Upper lobe of left lung (tissue), 6 donors: Measurements from ENCODE around the gene OR10AD1. TPM values are rescaled to one million over a fixed set of nuclear protein-coding genes. Genes with fewer than 3 reads are reported as not detected.

Experiments
- ATAC-seq, 2 donors: fragments of 200-7000 bp; cut with Tn5 transposase; one replicate each; pipeline ENCODE4 v1.9.1; 2022; ENCODE audit warnings: mild to moderate bottlenecking in 2 of 2, moderate library complexity in 2 of 2; ENCODE audit not compliant: low FRiP score in 2 of 2
- DNase-seq, 2 donors: peaks; one replicate each; pipeline ENCODE4 v3.0.0-alpha.2; 2019 to 2020
- H3K27ac ChIP-seq, 4 donors: fragments of 200-600 bp; sonication (generic); one replicate each; pipeline ENCODE4 v1.5.1; 2016 to 2019
- H3K27me3 ChIP-seq, 4 donors: fragments of 200-600 bp; sonication (generic); one replicate each; pipeline ENCODE4 v1.5.1; 2017 to 2019
- H3K36me3 ChIP-seq, 4 donors: fragments of 200-600 bp; sonication (generic); one replicate each; pipeline ENCODE4 v1.5.1; 2016 to 2019
- H3K4me1 ChIP-seq, 4 donors: fragments of 200-600 bp; sonication (generic); one replicate each; pipeline ENCODE4 v1.5.1; 2018 to 2019
- H3K4me3 ChIP-seq, 4 donors: fragments of 200-600 bp; sonication (generic); one replicate each; pipeline ENCODE4 v1.5.1; 2017 to 2019; ENCODE audit warnings: mild to moderate bottlenecking in 2 of 4, moderate library complexity in 1 of 4
- H3K9me3 ChIP-seq, 4 donors: fragments of 200-600 bp; sonication (generic); one replicate each; pipeline ENCODE4 v1.5.1; 2018 to 2019
- EP300 ChIP-seq, 4 donors: sonication (generic); formaldehyde crosslinking; IDR thresholded peaks; one replicate each; pipeline ENCODE4 v1.5.1; 2017; ENCODE audit warnings: antibody characterized with exemption in 4 of 4, control low read depth in 2 of 4
- POLR2A ChIP-seq, 4 donors: fragments of 450-650 bp; IDR thresholded peaks; one replicate each; pipeline ENCODE4 v1.5.1; 2016 to 2017; ENCODE audit warnings: antibody characterized with exemption in 4 of 4, mild to moderate bottlenecking in 2 of 4
- POLR2AphosphoS5 ChIP-seq, 2 donors: sonication (generic); formaldehyde crosslinking; IDR thresholded peaks; one replicate each; pipeline ENCODE4 v1.5.1; 2017; ENCODE audit warnings: antibody characterized with exemption in 2 of 2
- WGBS, 2 donors: methylation state at CpG; one replicate each; pipeline ENCODE4 v1.1.5; 2017 to 2018; 5-methylcytosine and 5-hydroxymethylcytosine counted together
- total RNA-seq, 6 donors: library from RNA; depleted of rRNA in 4 of 6; stranded (reverse); fragments of >200 nt in 4 of 6; gene quantifications; one replicate each; pipeline versions ENCODE4 v1.1.0 to v1.2.1, GENCODE V29; 2016 to 2021
- TF ChIP-seq, protein P1 (sequence below), 6 experiments: fragments of 450-650 bp in 4 of 6; fragments of 200-600 bp in 2 of 6; sonication (generic) in 2 of 6; IDR thresholded peaks; one replicate each; pipeline ENCODE4 v1.5.1; 2016 to 2019; ENCODE audit warnings: antibody characterized with exemption in 6 of 6
- donor health status: DM: no; HTN: no; CAD: no; lungs with moderate emphysema.
- donor health status: DM: no; HTN: yes; CAD: no; lungs with severe emphysema.

OR10AD1 gene
- total RNA-seq, 6 donors from 2014 or later, result not detected

DNA sequence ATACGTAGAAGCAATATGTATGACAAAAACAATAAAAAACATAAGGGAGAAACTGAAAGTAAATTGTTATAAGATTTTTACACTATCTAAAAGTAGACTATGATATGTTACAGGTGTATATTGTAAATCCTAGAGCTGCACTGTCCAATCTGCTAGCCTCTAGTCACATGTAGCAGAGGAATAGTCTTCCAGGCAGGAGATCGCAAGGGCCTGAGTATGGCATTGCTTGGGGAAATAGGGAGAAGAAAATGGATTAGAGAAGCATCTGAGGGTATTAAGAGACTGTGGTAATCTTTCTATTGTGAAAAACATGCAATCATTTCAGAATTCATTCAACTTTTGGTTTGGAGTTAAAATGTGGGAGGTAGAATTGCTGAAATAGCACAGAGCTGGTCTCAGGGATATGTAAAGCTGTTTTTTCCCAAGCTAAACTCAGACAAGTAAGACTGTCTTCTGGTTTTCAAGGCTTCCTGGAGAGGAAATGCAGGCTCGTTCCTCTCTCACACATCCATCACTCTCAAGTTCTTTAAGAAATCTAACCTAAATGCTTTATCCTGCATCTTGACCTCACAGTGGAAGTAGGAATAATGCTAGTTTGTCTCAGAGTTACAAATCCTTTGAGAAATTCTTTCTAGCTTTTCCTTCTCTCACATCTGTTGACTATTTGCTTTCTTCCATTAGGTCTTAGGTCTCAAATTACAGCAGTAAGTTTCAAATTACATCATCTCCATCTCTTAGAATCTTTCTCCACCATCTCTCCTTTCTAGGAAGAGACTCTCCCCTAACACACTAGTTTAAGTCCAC, 27.3 kb downstream of the OR10AD1 start:
- TF ChIP-seq POLR2AphosphoS5 (IDR thresholded peaks at IDR 0.05), result no peak
- no peak for TF ChIP-seq POLR2A (IDR thresholded peaks at IDR 0.05)
- no peak for TF ChIP-seq EP300 (IDR thresholded peaks at IDR 0.05)
- TF ChIP-seq, protein P1, sequence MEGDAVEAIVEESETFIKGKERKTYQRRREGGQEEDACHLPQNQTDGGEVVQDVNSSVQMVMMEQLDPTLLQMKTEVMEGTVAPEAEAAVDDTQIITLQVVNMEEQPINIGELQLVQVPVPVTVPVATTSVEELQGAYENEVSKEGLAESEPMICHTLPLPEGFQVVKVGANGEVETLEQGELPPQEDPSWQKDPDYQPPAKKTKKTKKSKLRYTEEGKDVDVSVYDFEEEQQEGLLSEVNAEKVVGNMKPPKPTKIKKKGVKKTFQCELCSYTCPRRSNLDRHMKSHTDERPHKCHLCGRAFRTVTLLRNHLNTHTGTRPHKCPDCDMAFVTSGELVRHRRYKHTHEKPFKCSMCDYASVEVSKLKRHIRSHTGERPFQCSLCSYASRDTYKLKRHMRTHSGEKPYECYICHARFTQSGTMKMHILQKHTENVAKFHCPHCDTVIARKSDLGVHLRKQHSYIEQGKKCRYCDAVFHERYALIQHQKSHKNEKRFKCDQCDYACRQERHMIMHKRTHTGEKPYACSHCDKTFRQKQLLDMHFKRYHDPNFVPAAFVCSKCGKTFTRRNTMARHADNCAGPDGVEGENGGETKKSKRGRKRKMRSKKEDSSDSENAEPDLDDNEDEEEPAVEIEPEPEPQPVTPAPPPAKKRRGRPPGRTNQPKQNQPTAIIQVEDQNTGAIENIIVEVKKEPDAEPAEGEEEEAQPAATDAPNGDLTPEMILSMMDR (IDR thresholded peaks at IDR 0.05), result no peak
- no peak for DNase-seq
- Histone ChIP-seq H3K36me3 (no peaks in the 10 kb centered on the region), H3K27ac (no peak overlapping the region), H3K9me3 (no peaks in the 10 kb centered on the region), H3K27me3 (no peaks in the 10 kb centered on the region), H3K4me3 (no peak overlapping the region), H3K4me1 (peaks cover 0 to 6% (median 2%) of the 10 kb centered on the region in 4 donors)
- no peak for ATAC-seq
- WGBS, 2 donors, result 60% methylated on average over 3 of the region's 3 CpGs

DNA sequence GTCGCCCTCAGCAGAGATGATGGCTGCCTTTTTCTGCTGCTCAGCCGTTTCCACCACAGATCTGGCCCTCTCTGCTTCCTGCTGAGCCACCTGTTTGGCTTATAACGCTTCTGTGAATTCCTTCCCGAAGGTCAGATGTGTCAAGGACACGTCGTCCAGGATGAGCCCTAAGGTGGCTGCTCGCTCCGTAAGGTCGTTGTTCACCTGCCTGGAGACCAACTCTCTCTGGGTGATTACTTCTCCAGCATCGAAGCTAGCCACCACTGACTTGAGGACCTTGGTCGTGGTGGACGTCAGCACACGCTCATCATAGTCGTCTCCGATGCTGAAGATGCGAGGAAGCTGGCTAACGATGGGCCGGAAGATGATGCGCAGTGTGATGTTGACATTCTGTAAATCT, 34.1 kb downstream of the OR10AD1 start:
- H3K9me3 ChIP-seq, result no peaks in the 10 kb centered on the region

DNA sequence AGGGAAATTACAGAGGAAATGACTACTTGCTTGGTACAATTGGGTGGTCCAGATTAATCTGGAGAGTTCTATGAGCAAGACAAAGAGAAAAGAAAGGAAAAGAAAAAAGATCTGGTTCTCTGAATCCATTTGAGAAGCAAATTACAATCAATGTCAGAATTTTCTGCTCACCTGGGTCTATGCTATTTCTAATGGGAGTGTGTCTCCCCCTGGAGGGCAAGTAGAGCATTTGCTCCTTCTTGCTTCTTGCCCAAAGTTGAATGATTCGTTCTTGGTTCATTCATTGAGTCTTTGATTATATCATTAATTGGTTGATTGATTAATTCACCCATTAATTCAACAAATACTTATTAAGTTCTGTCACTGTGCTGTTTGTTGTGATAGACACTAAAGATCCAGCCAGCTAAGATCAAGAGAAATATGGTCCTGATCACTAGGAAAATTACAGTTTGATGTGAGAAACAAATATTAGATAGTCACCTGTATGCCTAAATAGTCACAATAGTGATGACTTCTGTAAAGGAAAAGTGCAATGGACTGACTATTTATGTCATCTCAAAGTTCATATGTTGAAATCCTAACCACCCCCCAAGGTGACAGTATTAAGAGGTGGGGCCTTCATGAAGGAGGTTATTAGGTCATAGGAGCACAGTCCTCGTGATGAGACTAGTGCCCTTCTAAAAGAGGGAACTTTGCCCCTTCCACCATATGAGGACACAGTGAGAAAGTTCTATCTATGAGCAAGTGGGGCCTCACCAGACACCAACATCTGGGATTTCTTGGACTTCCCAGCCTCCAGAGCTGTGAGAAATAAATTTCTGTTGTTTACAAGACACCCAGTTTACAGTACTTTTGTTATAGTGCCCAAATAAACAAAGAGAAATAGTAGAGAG, 37.8 kb downstream of the OR10AD1 start:
- Histone ChIP-seq H3K4me1 (no peaks in the 10 kb centered on the region), H3K36me3 (no peaks in the 10 kb centered on the region), H3K9me3 (no peaks in the 10 kb centered on the region), H3K4me3 (no peak overlapping the region), H3K27ac (no peak overlapping the region), H3K27me3 (no peaks in the 10 kb centered on the region)
- ATAC-seq, result peak in 1 of 2 donors; percentile 74
- 16 to 23% methylated on average over 2 of the region's 2 CpGs for WGBS, 2 donors
- DNase-seq, result no peak
- TF ChIP-seq, protein P1 (IDR thresholded peaks at IDR 0.05), result peak; percentile 68 to 95 (median 84)
- no peak for TF ChIP-seq POLR2AphosphoS5 (IDR thresholded peaks at IDR 0.05)

More for the DNA sequence above, 34.1 kb downstream of the OR10AD1 start:
- WGBS, 2 donors, result 88 to 90% methylated on average over 18 to 19 of the region's 19 CpGs
- no peaks in the 10 kb centered on the region for H3K27me3 ChIP-seq
- TF ChIP-seq POLR2AphosphoS5 (IDR thresholded peaks at IDR 0.05) (no peak), POLR2A (IDR thresholded peaks at IDR 0.05) (no peak), EP300 (IDR thresholded peaks at IDR 0.05) (no peak)
- TF ChIP-seq, protein P1 (IDR thresholded peaks at IDR 0.05), result no peak
- no peak overlapping the region for H3K4me3 ChIP-seq
- H3K4me1 ChIP-seq, result no peaks in the 10 kb centered on the region
- DNase-seq (no peak), ATAC-seq (no peak)
- H3K27ac ChIP-seq, result no peak overlapping the region
- no peaks in the 10 kb centered on the region for H3K36me3 ChIP-seq

DNA sequence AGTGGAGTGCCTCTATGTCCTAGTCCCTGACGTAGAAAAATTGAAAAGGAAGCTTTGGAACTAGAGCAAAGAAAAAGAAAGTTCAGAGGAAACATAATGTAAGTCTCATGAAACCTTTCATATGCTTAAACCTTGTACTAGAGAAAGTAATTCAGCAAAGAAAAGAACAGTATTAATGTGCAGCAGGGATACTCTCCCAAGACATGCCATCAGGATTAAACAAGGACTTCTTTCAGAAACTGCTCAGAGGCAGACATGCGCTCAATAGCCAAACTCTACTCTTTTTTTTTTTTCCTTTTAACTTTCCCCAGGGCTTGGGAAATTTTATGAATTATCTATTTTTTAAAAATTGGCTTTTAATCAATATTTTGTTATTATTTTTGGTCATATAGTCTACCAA, 38.6 kb downstream of the OR10AD1 start:
- WGBS, 2 donors, result 79 to 90% methylated on average over 2 of the region's 2 CpGs
- H3K36me3 ChIP-seq, result no peaks in the 10 kb centered on the region
- no peaks in the 10 kb centered on the region for H3K27me3 ChIP-seq
- DNase-seq, result no peak
- no peak overlapping the region for H3K27ac ChIP-seq
- no peaks in the 10 kb centered on the region for H3K4me1 ChIP-seq
- TF ChIP-seq POLR2AphosphoS5 (IDR thresholded peaks at IDR 0.05) (no peak), EP300 (IDR thresholded peaks at IDR 0.05) (no peak), POLR2A (IDR thresholded peaks at IDR 0.05) (no peak)
- TF ChIP-seq, protein P1 (IDR thresholded peaks at IDR 0.05), result no peak
- no peak for ATAC-seq
- H3K4me3 ChIP-seq, result no peak overlapping the region
- H3K9me3 ChIP-seq, result no peaks in the 10 kb centered on the region
